Loucy (cell line): Measurements from ENCODE around the gene ZNF385D.

Source experiments
- H2AFZ ChIP-seq: fragments of 200-600 bp; sonication (generic); 2 replicates; pipeline ENCODE4 v1.6.0; 2016; ENCODE audit warnings: antibody characterized with exemption, mild to moderate bottlenecking, low read length, moderate library complexity
- H3F3A ChIP-seq: fragments of 200-600 bp; 2 replicates; pipeline ENCODE4 v1.6.0; 2016; ENCODE audit warnings: antibody characterized with exemption, low read depth, mild to moderate bottlenecking
- H3K27me3 ChIP-seq: fragments of 200-600 bp; sonication (generic); 2 replicates; pipeline ENCODE4 v1.6.1; 2014; ENCODE audit warnings: low read length, mild to moderate bottlenecking; ENCODE audit not compliant: insufficient read depth, poor library complexity, severe bottlenecking
- H3K36me3 ChIP-seq: fragments of 200-600 bp; sonication (generic); 2 replicates; pipeline ENCODE4 v1.6.1; 2016; ENCODE audit warnings: low read length; ENCODE audit not compliant: insufficient read depth
- H3K4me1 ChIP-seq: fragments of 200-600 bp; sonication (generic); 2 replicates; pipeline ENCODE4 v1.5.1; 2014; ENCODE audit warnings: low read length, mild to moderate bottlenecking; ENCODE audit not compliant: insufficient read depth, poor library complexity, severe bottlenecking
- H3K4me2 ChIP-seq: fragments of 200-600 bp; sonication (generic); 2 replicates; pipeline ENCODE4 v1.6.0; 2014; ENCODE audit warnings: antibody characterized with exemption, low read length, low read depth, mild to moderate bottlenecking; ENCODE audit not compliant: poor library complexity, severe bottlenecking
- H3K4me3 ChIP-seq: fragments of 200-600 bp; sonication (generic); 2 replicates; pipeline ENCODE4 v1.5.1; 2014; ENCODE audit warnings: low read length, mild to moderate bottlenecking, mixed read lengths; ENCODE audit not compliant: poor library complexity, severe bottlenecking
- H3K79me2 ChIP-seq: fragments of 200-600 bp; sonication (generic); 2 replicates; pipeline ENCODE4 v1.6.1; 2014; ENCODE audit warnings: low read length; ENCODE audit not compliant: insufficient read depth
- H3K9ac ChIP-seq: fragments of 200-600 bp; sonication (generic); 2 replicates; pipeline ENCODE4 v1.6.0; 2014; ENCODE audit warnings: mild to moderate bottlenecking, low read depth, low read length, moderate library complexity; ENCODE audit not compliant: poor library complexity, severe bottlenecking
- H3K9me2 ChIP-seq: fragments of 200-600 bp; sonication (generic); replicated peaks from 2 replicates; pipeline ENCODE4 v1.6.1; 2016; ENCODE audit warnings: low read depth, low read length, mixed read lengths
- H3K9me3 ChIP-seq: fragments of 200-600 bp; sonication (generic); 2 replicates; pipeline ENCODE4 v1.6.1; 2014; ENCODE audit warnings: mild to moderate bottlenecking, antibody characterized with exemption, low read length, low read depth; ENCODE audit not compliant: insufficient read depth
- H4K20me1 ChIP-seq: fragments of 200-600 bp; sonication (generic); 2 replicates; pipeline ENCODE4 v1.6.0; 2014; ENCODE audit warnings: antibody characterized with exemption, low read length, mild to moderate bottlenecking; ENCODE audit not compliant: insufficient read depth, poor library complexity, severe bottlenecking
- CTCF ChIP-seq: fragments of 200-600 bp; sonication (generic); conservative IDR thresholded peaks from 2 replicates; pipeline ENCODE4 v1.5.1; 2014; ENCODE audit warnings: mild to moderate bottlenecking, antibody characterized with exemption, low read length
- EZH2phosphoT487 ChIP-seq: fragments of 200-600 bp; IDR thresholded peaks from 2 replicates; pipeline ENCODE4 v1.6.1; 2018; ENCODE audit warnings: antibody characterized with exemption, mild to moderate bottlenecking, moderate library complexity, borderline replicate concordance

Gene ZNF385D

GRCh38 chr3:21463319-21463718 is 287.7 kb downstream of the ZNF385D start:
- no peak overlapping the region for H3K9ac ChIP-seq
- no peak overlapping the region for H2AFZ ChIP-seq
- H3F3A ChIP-seq, result no peaks in the 10 kb centered on the region
- no peaks in the 10 kb centered on the region for H3K9me3 ChIP-seq
- no peak overlapping the region for H3K4me3 ChIP-seq
- no peaks in the 10 kb centered on the region for H3K79me2 ChIP-seq
- no peaks in the 10 kb centered on the region for H3K27me3 ChIP-seq
- H3K36me3 ChIP-seq, result no peaks in the 10 kb centered on the region
- H3K4me1 ChIP-seq, result no peaks in the 10 kb centered on the region
- no peak overlapping the region for H3K4me2 ChIP-seq
- H4K20me1 ChIP-seq, result no peaks in the 10 kb centered on the region
- H3K9me2 ChIP-seq, result no peaks in the 10 kb centered on the region
- TF ChIP-seq CTCF, result no peak
- no peak for TF ChIP-seq EZH2phosphoT487

- H3K9me2 ChIP-seq, result no peaks in the 10 kb centered on the region
- H3K36me3 ChIP-seq, result no peaks in the 10 kb centered on the region
- H4K20me1 ChIP-seq, result no peaks in the 10 kb centered on the region
- H3K4me1 ChIP-seq, result no peaks in the 10 kb centered on the region
- H3K27me3 ChIP-seq, result no peaks in the 10 kb centered on the region
- H3K9ac ChIP-seq, result no peak overlapping the region
- H3F3A ChIP-seq, result no peaks in the 10 kb centered on the region
- no peak overlapping the region for H3K4me2 ChIP-seq
- H2AFZ ChIP-seq, result no peak overlapping the region
- no peak for TF ChIP-seq CTCF
- TF ChIP-seq EZH2phosphoT487, result no peak
- H3K79me2 ChIP-seq, result no peaks in the 10 kb centered on the region
- no peak overlapping the region for H3K4me3 ChIP-seq
- H3K9me3 ChIP-seq, result no peaks in the 10 kb centered on the region
These were observed 288.9 kb downstream of the ZNF385D start for GRCh38 chr3:21462141-21462540.

GRCh38 chr3:21457084-21457483 is 293.9 kb downstream of the ZNF385D start:
- Histone ChIP-seq H2AFZ (no peak overlapping the region), H3K36me3 (no peaks in the 10 kb centered on the region), H3K9me2 (no peaks in the 10 kb centered on the region), H3K27me3 (no peaks in the 10 kb centered on the region), H3K4me3 (no peak overlapping the region), H3K9ac (no peak overlapping the region), H3F3A (no peaks in the 10 kb centered on the region), H4K20me1 (no peaks in the 10 kb centered on the region), H3K4me2 (no peak overlapping the region), H3K4me1 (no peaks in the 10 kb centered on the region), H3K79me2 (no peaks in the 10 kb centered on the region), H3K9me3 (no peaks in the 10 kb centered on the region)
- TF ChIP-seq CTCF (no peak), EZH2phosphoT487 (no peak)
